HG03565 (cell line): Measurements from ENCODE around the gene GTPBP1.

Experiments used
- ATAC-seq: cut with Tn5 transposase; IDR thresholded peaks from one replicate; pipeline ENCODE4 v1.9.1; 2021; ENCODE audit warnings: mild to moderate bottlenecking, moderate library complexity; ENCODE audit not compliant: unreplicated experiment

GTPBP1 gene

DNA sequence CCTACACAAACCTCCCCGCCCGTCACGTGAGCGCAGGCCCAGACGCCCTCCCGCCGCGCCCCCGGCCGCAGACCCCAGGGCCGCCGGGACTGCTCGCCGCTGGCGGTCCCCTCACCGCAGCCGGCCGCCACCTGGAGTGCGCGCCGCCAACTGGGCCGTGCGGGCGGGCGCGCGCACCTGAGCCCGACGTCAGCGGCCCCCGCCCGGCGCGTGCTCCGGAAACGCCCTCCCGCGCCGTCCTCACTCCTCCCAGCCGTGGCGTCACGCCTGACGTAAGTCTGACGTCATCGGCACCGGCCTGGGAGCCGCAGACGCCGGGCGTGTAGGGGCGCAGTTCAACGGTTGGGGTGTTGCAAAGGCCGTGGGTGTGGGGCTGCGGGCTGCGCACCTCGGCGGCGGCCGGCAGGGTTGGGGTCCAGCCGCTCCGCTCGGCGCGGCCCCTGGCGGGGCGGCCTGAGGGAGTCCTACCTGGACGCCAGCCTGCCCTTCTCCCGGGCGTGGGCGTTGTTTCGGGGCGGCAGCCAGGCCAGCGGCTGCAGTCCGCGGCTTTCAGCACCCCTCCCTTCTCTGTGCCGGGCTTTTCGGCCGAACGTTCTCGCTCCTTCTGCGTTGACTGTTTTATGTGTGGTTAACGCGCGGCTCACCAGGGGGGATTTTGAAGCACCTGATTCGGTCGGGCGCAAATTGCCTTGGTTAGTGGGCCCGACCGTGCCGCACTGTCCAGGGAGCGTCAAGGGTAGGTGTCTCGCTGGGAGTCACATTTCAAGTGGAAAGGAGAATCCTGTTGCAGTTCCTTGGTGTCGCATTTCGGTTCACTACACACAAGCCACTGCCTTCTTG lies 4.7 kb upstream of the GTPBP1 start, which contains the start of gene JOSD1:
TSS of gene JOSD1 (minus strand) at position 155 of the 840 bp plus-strand sequence. CDS start 956 bp downstream, outside the sequence.
- peak; percentile 27 for ATAC-seq

DNA sequence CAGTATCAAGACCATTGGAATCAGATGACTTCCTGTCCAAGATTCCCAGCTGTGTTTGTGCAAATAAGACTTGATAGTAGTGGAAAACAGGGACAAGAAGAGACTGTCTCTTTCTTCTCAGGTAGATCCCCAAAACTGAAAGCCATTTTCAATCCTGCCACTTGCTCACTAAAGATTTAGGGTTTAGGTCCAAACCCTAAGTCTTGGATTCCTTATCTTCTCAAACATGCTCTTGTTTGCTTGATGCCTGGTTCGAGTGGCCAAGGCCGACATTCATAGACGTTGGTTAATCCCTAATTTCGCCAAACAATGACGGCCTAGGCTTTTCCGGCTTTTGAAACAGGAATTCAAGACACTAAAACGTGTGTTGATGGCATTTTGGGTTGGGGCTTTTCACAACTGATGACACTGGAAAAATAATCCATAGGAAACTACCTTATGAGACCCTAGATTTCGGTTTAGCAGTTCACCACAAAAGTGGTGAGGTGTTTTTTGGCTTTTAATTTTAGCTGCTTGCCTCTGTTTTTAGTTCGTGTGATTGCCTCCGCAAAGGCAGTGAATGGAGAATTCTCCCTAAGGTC lies 1.0 kb upstream of the GTPBP1 start:
- no peak for ATAC-seq

DNA sequence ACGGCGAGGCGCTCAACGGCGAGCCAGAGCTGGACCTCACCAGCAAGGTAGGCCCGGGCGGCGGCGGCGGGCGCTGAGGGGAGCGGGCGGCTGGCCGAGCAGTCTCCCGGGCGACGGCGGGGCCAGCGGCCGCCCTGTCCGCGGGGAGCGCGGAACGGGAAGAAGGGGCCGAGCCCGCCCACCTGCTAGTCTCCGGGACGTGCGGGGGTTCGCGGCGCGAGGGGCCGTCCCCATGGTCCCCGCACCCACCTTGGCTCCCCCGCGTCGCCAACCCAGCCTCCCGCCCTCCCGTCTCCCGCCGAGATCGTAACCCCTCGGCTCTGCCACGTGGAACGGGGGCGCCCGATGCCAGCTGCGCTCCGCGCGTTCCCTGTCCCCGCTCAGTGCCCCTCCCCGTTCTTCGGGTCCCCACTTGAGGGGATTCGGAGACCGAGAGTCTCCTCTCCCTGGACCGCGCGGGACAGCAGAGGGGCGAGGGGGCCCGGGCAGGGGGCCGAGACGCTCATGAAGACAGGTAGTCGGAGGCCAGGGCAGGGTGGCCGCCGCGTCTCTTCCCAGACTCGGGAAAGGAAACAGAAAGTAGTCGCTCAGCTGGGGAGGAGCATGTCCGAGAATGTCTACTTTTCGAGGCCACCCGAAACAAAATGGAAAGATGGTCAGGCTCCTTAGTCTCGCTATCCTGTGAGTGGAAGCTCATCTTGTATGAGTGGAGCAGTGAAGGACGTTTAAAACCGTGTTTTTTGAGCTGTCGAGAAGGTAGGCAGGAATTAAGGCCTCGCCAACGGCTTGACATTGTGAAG lies 557 bp downstream of the GTPBP1 start:
- peak; percentile 5 for ATAC-seq

DNA sequence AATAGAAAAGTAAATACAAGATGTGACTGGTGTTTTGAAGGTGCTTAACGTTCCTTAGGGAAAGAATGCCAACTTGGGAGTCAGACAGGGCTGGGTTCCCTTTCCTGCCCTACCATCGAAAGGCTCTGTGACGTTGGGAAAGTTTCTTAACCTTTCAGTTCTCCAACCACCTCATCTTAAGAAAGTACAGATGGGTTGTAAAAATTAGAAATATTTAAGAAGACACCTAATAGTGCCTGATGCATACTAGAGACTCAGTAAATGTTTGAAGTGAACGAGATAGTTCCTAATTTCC lies 1.1 kb downstream of the GTPBP1 start:
- no peak for ATAC-seq

DNA sequence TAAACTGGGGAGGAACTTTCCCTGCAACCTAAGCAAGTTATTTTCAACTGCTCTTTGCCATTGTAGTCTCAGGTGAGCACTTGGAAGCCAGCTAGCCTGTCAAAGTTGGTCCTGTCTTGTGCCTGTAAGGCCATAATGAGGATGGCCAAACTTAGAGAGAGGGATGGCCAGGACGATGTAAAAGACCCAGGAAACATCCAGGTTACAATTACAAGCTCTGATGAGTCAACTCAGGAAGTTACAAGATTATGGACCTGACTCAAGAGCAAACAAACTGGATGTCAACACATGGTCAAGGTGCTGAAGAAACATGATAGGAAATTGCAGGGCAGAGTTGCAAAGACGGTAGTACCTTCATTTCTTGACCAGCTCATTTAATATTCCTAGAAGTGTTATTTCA lies 1.6 kb downstream of the GTPBP1 start:
- ATAC-seq, result no peak

DNA sequence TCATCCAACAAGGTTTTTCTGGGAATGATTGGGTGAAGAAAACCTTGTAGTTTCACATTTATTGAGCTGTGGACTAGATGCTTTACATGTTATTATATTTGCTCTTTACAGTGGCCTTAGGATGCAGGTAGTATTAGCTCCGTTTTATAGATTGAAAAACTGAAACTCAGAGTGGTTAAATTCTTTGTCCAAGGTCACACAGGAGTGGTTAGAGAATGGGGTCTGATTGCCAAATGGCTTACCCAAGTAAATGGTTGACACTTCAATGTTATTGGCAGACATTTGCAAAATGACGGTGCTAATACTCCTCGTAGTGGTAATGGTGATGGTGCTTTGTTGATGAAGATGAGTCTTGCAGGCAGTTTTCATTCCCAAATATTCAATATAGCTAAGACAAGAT lies 2.2 kb downstream of the GTPBP1 start:
- ATAC-seq, result no peak

DNA sequence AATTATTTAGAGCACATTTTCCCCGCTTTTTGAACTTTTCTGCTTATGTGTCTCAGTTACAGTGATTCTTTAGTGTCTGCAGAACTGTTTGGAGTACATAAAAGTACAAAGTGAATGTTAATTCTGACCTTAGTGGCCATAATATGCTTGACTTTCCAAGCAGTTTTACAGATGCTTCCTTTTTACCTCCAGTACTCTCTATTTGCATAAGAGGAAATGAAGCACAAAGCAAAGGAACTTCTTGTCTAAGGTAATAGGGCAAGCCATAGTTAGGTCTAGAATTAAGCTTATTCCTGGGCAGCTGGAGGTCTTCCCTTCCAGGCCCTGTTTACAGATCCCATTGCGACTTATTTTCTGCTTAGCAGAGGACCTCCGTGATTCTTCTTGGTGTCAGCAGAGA lies 3.6 kb downstream of the GTPBP1 start:
- ATAC-seq, result no peak

DNA sequence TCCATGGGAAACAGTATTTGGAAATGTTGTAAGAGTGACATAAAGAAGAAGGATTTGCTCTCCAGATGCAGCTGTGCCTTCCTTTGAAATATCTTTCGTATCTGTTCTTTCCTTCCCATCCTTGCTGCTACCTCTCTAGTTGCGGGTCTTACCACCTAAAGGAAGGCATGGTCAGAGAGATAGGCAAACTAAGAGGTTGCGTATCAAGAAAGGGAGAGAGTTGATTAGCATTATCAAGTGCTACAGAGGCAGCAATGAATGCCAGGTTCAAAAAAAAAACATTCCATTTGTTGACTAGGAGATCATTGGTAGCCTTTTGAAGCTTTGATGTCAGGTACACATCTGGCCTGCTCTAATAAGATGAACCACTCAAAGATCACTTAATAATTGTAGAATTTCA lies 4.6 kb downstream of the GTPBP1 start:
- no peak for ATAC-seq

DNA sequence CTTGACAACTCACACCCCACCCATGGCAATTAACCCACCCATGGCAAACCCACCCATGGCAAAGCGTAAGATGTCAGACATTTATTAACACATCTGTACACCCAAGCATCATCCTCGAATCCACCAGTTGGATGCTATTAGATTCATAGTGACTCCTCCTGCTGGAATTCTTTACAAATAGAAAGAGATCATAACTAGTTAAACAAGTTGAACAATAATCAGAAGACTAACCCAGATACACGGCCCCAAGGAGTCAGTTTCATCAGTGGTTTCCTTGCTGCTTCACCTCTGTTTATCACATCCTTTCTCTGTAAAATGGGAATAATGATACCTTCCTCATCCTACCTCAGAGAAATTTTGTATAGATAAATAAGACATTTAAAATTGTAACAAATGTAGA lies 5.1 kb downstream of the GTPBP1 start:
- no peak for ATAC-seq

DNA sequence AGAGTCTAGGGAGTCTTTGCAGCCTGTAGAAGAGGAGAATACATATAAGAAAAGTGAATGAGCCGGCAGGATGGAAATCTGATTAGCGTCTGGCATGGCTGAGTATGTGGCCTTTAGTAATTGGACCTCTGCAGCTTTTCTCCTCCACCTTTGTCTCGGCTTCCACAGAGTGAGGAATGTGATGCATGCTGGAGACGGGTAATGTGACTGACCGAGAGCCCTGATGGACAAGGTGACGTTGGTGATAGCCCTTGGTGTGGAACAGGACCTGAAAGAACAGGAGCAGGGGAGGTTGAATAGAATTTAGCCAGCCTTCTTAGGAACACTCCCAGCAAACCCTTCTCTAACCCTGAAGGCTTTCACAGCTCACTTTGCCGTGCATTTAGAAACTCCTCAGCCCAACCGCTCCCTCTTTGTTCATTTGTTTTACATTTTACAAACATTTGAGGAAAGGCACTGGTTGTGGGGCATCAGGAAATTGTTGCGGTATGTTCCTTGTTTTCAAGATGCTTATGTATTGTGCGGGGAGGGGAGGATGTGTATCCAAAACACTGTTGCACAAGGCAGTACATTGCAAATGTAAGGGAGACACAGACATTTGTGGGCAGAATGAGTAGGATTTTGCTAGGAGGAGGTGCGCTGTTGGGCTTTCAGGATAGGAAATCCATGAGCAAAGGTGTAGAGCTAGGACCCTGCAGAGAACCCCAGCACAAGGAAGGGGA lies 6.9 kb downstream of the GTPBP1 start:
- ATAC-seq, result no peak

DNA sequence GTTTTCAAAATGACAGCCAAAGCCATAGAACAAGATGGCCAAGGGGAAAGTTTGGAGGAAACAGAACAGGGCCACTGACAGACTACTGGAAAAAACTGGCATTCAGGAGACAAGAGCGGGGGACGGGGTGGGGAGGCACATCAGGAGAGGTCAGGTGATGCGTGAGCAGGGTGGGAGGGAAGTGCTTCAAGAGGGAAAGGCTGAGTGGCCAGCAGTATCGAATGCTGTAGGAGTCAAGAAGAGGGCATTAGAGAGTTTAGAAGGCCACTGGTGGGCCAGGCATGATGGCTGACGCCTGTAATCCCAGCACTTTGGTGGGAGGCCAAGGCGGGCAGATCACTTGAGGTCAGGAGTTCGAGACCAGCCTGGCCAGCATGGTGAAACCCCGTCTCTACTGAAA lies 8.2 kb downstream of the GTPBP1 start:
- ATAC-seq, result no peak

DNA sequence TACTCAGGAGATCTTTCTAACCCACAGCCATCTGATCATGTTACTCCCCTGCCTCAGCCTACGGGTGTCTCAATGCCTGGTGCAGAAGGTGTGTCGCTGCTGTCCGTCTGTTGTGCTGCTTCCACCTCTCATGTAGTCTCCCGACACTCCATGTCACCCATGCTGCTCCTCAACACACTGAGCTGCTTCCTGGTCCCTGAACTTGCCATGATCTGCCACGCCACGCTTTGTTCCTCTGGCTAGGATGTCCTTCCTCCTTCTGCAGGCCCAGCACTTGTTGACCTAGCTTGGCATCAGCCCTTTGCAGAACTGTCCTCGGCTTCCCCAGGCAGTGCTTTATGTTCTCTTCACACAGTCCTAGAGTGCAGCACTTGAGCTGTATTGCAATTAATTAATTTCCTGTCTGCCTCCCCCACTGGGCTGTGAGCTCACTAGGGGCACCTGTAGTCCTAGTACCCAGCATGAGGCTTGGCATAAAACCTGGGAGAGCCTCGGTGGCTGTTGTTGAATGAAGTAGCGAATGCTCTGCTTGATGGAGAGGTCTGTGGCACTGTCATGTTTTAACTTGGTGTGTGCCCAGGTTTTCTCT lies 9.5 kb downstream of the GTPBP1 start:
- no peak for ATAC-seq

DNA sequence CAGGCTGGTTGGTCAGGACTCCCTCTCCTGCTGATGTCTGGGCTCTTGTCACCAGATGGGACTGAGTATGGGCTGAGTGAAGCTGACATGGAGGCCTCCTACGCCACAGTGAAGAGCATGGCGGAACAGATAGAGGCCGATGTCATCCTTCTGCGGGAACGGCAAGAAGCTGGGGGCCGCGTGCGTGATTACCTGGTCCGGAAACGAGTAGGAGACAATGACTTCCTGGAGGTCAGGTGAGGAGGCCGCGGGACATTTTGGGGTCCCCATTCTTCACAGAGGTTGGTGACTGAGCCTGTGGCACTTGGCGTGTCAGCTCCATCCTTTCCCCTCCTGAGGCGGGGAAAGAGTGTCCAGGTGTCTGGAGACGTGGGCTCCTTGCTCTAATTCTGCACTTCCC lies 10.1 kb downstream of the GTPBP1 start:
- ATAC-seq, result no peak

DNA sequence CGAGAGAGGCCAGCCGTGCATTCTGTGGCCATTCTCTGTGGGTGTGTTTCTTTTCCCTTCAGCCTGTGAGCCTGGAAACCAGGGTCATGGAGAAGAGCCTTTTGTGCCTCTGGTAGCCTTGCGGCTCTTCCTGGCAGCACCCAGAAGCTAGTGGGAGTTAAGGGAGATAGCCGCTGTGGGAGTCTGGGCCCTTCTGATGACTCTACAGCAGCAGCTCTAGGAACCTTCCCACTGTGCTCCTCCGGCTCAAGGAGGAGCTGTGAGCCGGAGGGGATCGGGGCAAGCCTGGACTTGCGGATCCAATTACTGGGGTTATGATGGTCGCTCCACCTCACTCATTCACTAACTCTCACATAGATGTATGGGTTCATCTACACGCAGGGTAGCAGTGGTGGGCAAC lies 10.5 kb downstream of the GTPBP1 start:
- no peak for ATAC-seq

DNA sequence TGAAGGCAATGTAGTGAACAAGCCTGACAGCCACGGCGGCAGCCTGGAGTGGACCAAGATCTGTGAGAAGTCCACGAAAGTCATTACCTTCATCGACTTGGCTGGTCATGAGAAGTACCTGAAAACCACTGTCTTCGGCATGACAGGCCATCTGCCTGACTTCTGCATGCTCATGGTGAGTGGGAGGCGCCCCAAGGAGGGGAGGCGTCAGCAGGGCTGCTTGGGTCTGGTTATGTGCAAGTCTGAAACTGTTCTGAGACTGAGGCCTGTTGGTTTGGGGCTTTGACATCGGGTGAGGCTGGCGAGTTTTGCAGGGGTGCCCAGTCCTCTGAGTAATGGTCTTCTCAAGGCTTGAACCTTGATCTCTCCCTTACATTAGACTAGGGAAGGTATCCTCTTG lies 11.1 kb downstream of the GTPBP1 start:
- ATAC-seq, result no peak

DNA sequence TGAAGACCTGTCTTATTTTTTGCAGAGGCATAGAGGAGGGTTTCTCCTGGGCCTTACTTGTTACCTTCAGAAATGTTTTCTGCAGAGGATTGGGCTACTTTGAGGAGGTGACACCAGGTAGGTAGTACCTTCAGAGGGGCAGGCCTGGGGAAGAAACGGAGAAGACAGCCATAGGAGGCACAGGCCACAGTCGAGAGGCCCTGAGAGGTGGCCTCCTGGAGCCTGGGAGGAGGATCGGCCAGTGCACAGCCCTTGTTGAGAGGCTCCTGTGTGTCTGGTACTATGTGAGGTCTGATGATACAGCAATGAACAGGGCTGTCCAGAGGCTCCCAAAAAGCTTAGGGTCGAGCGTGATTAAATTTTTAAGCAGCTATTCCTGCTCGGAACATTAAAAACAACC lies 11.5 kb downstream of the GTPBP1 start:
- no peak for ATAC-seq

DNA sequence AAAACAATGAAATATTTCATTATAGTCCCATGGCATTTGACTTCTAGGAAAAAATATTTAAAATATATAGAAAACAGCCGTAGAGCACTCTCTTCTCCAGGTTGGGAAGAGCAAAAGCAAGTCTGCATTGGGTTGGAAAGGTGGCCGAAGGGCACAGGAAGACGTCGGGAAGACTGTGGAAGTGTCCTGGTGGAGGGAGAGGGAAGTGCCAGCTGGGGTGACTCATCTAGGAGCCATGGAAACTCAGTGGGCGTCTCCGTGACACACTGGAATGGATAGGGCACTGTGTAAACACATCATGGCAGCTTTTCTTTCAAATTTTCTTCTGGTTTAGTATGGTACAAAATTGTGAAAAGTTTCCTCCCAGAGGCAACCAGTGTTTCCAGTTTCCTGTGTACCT lies 12.7 kb downstream of the GTPBP1 start:
- ATAC-seq, result no peak

DNA sequence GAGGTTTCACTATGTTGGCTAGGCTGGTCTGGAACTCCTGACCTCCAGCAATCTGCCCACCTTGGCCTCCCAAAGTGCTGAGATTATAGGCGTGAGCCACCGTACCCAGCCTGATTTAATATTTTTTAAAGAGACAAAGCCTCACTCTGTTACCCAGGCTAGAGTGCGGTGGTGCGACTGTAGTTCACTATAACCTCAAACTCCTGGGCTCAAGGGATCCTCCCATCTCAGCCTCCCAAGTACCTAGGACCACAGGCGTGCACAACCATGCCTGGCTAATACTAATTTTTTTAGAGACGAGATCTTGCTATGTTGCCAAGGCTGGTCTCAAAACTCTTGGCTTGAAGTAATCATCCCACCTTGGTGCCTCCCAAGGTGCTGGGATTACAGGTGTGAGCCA lies 13.5 kb downstream of the GTPBP1 start:
- ATAC-seq, result no peak

DNA sequence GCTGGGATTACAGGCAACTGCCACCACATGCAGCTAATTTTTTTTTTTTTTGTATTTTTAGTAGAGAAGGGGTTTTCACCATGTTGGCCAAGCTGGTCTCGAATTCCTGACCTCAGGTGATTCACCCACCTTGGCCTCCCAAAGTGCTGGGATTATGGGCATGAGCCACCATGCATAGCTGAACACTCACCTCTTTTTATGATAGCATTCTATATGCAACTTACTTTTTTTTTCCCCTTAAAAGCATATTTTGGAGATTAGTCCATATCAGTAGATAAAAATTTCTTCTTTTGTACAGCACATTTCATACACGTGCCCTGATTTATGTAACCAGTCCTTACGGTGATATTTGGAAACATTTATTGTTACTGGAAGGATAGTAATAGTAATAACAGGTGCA lies 14.6 kb downstream of the GTPBP1 start:
- no peak for ATAC-seq

DNA sequence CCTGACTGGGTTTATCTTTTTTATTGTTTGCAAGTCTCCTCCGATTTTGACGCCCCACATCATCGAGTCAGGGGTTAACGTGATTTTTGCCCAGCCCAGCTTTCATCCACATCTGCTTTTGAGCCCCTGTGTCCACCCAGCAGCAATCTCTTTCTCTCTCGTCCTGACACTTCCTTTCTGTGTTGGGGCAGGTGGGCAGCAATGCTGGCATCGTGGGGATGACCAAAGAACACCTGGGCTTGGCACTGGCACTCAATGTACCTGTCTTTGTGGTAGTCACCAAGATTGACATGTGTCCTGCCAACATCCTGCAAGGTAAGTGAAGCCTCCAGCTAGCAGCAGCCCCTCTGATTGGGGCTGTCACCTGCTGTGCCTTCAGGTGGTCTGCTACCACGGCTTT lies 15.8 kb downstream of the GTPBP1 start:
- ATAC-seq, result no peak

DNA sequence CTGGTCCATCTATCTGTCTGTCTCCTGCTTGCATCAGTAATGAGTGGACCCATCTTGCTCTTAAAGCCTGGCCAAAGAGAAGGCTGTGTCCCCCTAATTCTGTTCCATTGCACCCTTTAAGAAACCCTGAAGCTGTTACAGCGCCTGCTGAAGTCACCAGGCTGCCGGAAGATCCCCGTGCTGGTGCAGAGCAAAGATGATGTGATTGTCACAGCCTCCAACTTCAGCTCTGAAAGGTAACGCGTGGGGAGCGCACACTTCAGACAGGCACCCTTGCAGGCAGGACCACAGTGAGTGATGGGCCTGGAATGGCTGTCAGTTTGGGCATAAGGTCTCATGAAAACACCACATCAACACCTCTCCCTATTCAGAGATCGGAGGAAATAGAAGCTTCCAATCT lies 18.4 kb downstream of the GTPBP1 start:
- no peak for ATAC-seq
